Smooth muscle cell (in vitro differentiated cells): Measurements from ENCODE around the gene TMEM130. TPM values are rescaled to one million over a fixed set of nuclear protein-coding genes. Genes with fewer than 3 reads are reported as not detected.
"Not testable (repeated sequence)": the region's sequence is repeated elsewhere in the genome, so short reads cannot be mapped to it uniquely, and the experiment has no call there.

Source experiments
- DNase-seq: peaks from one replicate; lab custom pipeline; 2025; ENCODE audit not compliant: unreplicated experiment; lab: John Stamatoyannopoulos, UW
- H2AFZ ChIP-seq: fragments of 200-600 bp; sonication (generic); 2 replicates; pipeline ENCODE4 v1.6.0; 2016; ENCODE audit warnings: antibody characterized with exemption, low read depth, mild to moderate bottlenecking
- H3F3A ChIP-seq: fragments of 200-600 bp; sonication (generic); 2 replicates; pipeline ENCODE4 v1.6.0; 2017; ENCODE audit warnings: antibody characterized with exemption, low read depth
- H3K27ac ChIP-seq: fragments of 200-600 bp; sonication (generic); 2 replicates; pipeline ENCODE4 v1.5.1; 2016; ENCODE audit warnings: low read depth, mild to moderate bottlenecking
- H3K27me3 ChIP-seq: fragments of 200-600 bp; sonication (generic); 2 replicates; pipeline ENCODE4 v1.6.1; 2016; ENCODE audit warnings: low read depth, mild to moderate bottlenecking
- H3K36me3 ChIP-seq: fragments of 200-600 bp; sonication (generic); 2 replicates; pipeline ENCODE4 v1.5.1; 2016; ENCODE audit warnings: low read depth
- H3K4me1 ChIP-seq: fragments of 200-600 bp; sonication (generic); 2 replicates; pipeline ENCODE4 v1.5.1; 2016; ENCODE audit warnings: low read depth
- H3K4me2 ChIP-seq: fragments of 200-600 bp; sonication (generic); 2 replicates; pipeline ENCODE4 v1.6.0; 2016; ENCODE audit warnings: mild to moderate bottlenecking
- H3K4me3 ChIP-seq: fragments of 200-600 bp; sonication (generic); 2 replicates; pipeline ENCODE4 v1.5.1; 2016; ENCODE audit warnings: mild to moderate bottlenecking
- H3K79me2 ChIP-seq: fragments of 200-600 bp; sonication (generic); 2 replicates; pipeline ENCODE4 v1.6.0; 2016; ENCODE audit warnings: low read depth, mild to moderate bottlenecking
- H3K9ac ChIP-seq: fragments of 200-600 bp; sonication (generic); 2 replicates; pipeline ENCODE4 v1.6.0; 2016; ENCODE audit warnings: low read depth
- H3K9me3 ChIP-seq: fragments of 200-600 bp; sonication (generic); replicated peaks from 2 replicates; pipeline ENCODE4 v1.5.1; 2016; ENCODE audit warnings: low read depth
- H4K20me1 ChIP-seq: fragments of 200-600 bp; sonication (generic); 2 replicates; pipeline ENCODE4 v1.6.0; 2016; ENCODE audit warnings: low read depth
- CTCF ChIP-seq: fragments of 200-600 bp; sonication (generic); IDR thresholded peaks from 2 replicates; pipeline ENCODE4 v1.5.1; 2017; ENCODE audit warnings: borderline replicate concordance, mild to moderate bottlenecking, antibody characterized with exemption; ENCODE audit not compliant: insufficient read depth, poor library complexity, severe bottlenecking
- WGBS: methylation state at CpG from one replicate; pipeline ENCODE4 v1.1.7; 2016; ENCODE audit warnings: low lambda C conversion rate; 5-methylcytosine and 5-hydroxymethylcytosine counted together
- polyA plus RNA-seq: library from polyadenylated mRNA; unstranded; fragments of >200 nt; fragmentation: Nextera tagmentation; extraction: Ambion mirVana; gene quantifications from 2 replicates; pipeline ENCODE4 v1.2.1, GENCODE V29; 2016
- total RNA-seq: library from RNA; depleted of rRNA; stranded (reverse); fragments of >200 nt; gene quantifications from 2 replicates; pipeline ENCODE4 v1.2.3, GENCODE V29; 2014

The TMEM130 gene
- total and polyA plus RNA-seq, 2 experiments from 2014 or later, result 0.22 to 0.83 TPM

GRCh38 chr7:98877146-98877545, 7.3 kb upstream of the TMEM130 start:
- H3K4me1 ChIP-seq, result peaks cover 6% of the 10 kb centered on the region
- H3K4me3 ChIP-seq, result no peak overlapping the region
- H3K9me3 ChIP-seq, result no peaks in the 10 kb centered on the region
- H3K27me3 ChIP-seq, result no peaks in the 10 kb centered on the region
- H3K36me3 ChIP-seq, result peaks cover 5% of the 10 kb centered on the region
- H3K27ac ChIP-seq, result no peak overlapping the region
- H3K4me2 ChIP-seq, result no peak overlapping the region
- DNase-seq, result no peak
- peaks cover 33% of the 10 kb centered on the region for H3K79me2 ChIP-seq
- H3K9ac ChIP-seq, result no peak overlapping the region
- no peak overlapping the region for H2AFZ ChIP-seq
- no peaks in the 10 kb centered on the region for H3F3A ChIP-seq
- peaks cover 19% of the 10 kb centered on the region for H4K20me1 ChIP-seq
- 90% methylated on average over 6 of the region's 6 CpGs for WGBS
- no peak for TF ChIP-seq CTCF

GRCh38 chr7:98875501-98875900, 5.7 kb upstream of the TMEM130 start:
- no peaks in the 10 kb centered on the region for H3F3A ChIP-seq
- 72% methylated on average over 9 of the region's 9 CpGs for WGBS
- no peaks in the 10 kb centered on the region for H3K36me3 ChIP-seq
- peaks cover 9% of the 10 kb centered on the region for H3K4me1 ChIP-seq
- no peak overlapping the region for H3K4me3 ChIP-seq
- no peak overlapping the region for H2AFZ ChIP-seq
- peaks cover 7% of the 10 kb centered on the region for H3K27me3 ChIP-seq
- no peak overlapping the region for H3K9ac ChIP-seq
- peaks cover 20% of the 10 kb centered on the region for H3K79me2 ChIP-seq
- DNase-seq, result no peak
- H3K27ac ChIP-seq, result no peak overlapping the region
- H3K4me2 ChIP-seq, result no peak overlapping the region
- TF ChIP-seq CTCF, result no peak
- H3K9me3 ChIP-seq, result no peaks in the 10 kb centered on the region
- peaks cover 13% of the 10 kb centered on the region for H4K20me1 ChIP-seq

GRCh38 chr7:98874942-98875341, 5.1 kb upstream of the TMEM130 start:
- Histone ChIP-seq H4K20me1 (peaks cover 8% of the 10 kb centered on the region), H3K4me1 (peaks cover 11% of the 10 kb centered on the region), H3K27ac (no peak overlapping the region), H2AFZ (no peak overlapping the region), H3K79me2 (peaks cover 15% of the 10 kb centered on the region), H3K27me3 (peaks cover 12% of the 10 kb centered on the region), H3K9me3 (no peaks in the 10 kb centered on the region), H3K4me3 (no peak overlapping the region), H3K4me2 (no peak overlapping the region), H3K36me3 (no peaks in the 10 kb centered on the region), H3K9ac (no peak overlapping the region), H3F3A (no peaks in the 10 kb centered on the region)
- WGBS, result 89% methylated on average over 1 of the region's 1 CpG
- DNase-seq, result no peak
- TF ChIP-seq CTCF, result no peak

GRCh38 chr7:98873610-98874009, 3.8 kb upstream of the TMEM130 start:
- H3K4me1 ChIP-seq, H3K27ac ChIP-seq, H3K36me3 ChIP-seq, H4K20me1 ChIP-seq, H3K9me3 ChIP-seq, H3F3A ChIP-seq, H3K4me3 ChIP-seq, DNase-seq, H3K9ac ChIP-seq, H3K4me2 ChIP-seq, H2AFZ ChIP-seq, H3K79me2 ChIP-seq: not testable (repeated sequence)
- 94% methylated on average over 10 of the region's 11 CpGs for WGBS
- H3K27me3 ChIP-seq, result peaks cover 24% of the 10 kb centered on the region
